CD4-positive, CD25-positive, alpha-beta regulatory T cell (primary cell): Measurements from ENCODE around the gene SHE. TPM values are rescaled to one million over a fixed set of nuclear protein-coding genes. Genes with fewer than 3 reads are reported as not detected.
A peak's percentile ranks its signal among the peaks of the same experiment; 100 is the strongest.

ENCODE experiments used
- ATAC-seq, 2 donors: fragments of 150-1000 bp; cut with Tn5 transposase; one replicate each; pipeline ENCODE4 v1.10.0; 2021; ENCODE audit warnings: low read depth in 2 of 2, moderate number of reproducible peaks in 2 of 2, moderate library complexity in 1 of 2
- DNase-seq, 3 donors: peaks; one replicate each; pipeline versions ENCODE4 v3.0.0 to v3.0.0-alpha.2; 2012 to 2022; ENCODE audit warnings: mixed read lengths in 1 of 3
- H3K27ac ChIP-seq: one replicate; pipeline ENCODE4 v1.7.0; 2013; ENCODE audit warnings: mild to moderate bottlenecking, low read length; ENCODE audit not compliant: insufficient read depth, poor library complexity, severe bottlenecking
- H3K27me3 ChIP-seq: one replicate; pipeline ENCODE4 v1.7.0; 2013; ENCODE audit warnings: low read length; ENCODE audit not compliant: control insufficient read depth, insufficient read depth
- H3K36me3 ChIP-seq: one replicate; pipeline ENCODE4 v1.7.0; 2013; ENCODE audit warnings: mild to moderate bottlenecking, low read length, moderate library complexity; ENCODE audit not compliant: control insufficient read depth, insufficient read depth
- H3K4me1 ChIP-seq: 2 replicates; pipeline ENCODE4 v1.7.0; 2013; ENCODE audit warnings: mild to moderate bottlenecking, low read length; ENCODE audit not compliant: insufficient read depth, control insufficient read depth, poor library complexity, severe bottlenecking
- H3K4me3 ChIP-seq: one replicate; pipeline ENCODE4 v1.7.0; 2013; ENCODE audit warnings: low read depth, mild to moderate bottlenecking, low read length, moderate library complexity
- H3K9me3 ChIP-seq, 2 experiments: 1 replicate in 1 of 2; 2 replicates in 1 of 2; pipeline ENCODE4 v1.7.0; 2013; ENCODE audit warnings: low read length in 2 of 2, mild to moderate bottlenecking in 1 of 2, moderate library complexity in 1 of 2; ENCODE audit not compliant: control insufficient read depth in 2 of 2
- H3K27ac Mint-ChIP-seq, 3 donors: one replicate each; pipeline ENCODE4 v1.8.0; 2020 to 2022; ENCODE audit warnings: mild to moderate bottlenecking in 3 of 3, mixed read lengths in 3 of 3, moderate library complexity in 2 of 3
- H3K27me3 Mint-ChIP-seq: one replicate; pipeline ENCODE4 v1.8.0; 2022; ENCODE audit warnings: mild to moderate bottlenecking, mixed read lengths
- H3K36me3 Mint-ChIP-seq: one replicate; pipeline ENCODE4 v1.8.0; 2020; ENCODE audit warnings: mixed read lengths
- H3K4me1 Mint-ChIP-seq, 4 donors: one replicate each; pipeline ENCODE4 v1.8.0; 2020 to 2022; ENCODE audit warnings: mixed read lengths in 4 of 4, mild to moderate bottlenecking in 1 of 4
- H3K4me3 Mint-ChIP-seq, 4 donors: one replicate each; pipeline ENCODE4 v1.8.0; 2020 to 2022; ENCODE audit warnings: mild to moderate bottlenecking in 4 of 4, mixed read lengths in 4 of 4, moderate library complexity in 3 of 4
- H3K9me3 Mint-ChIP-seq, 7 donors: one replicate each; pipeline ENCODE4 v1.8.0; 2020 to 2022; ENCODE audit warnings: mixed read lengths in 7 of 7, mild to moderate bottlenecking in 3 of 7, moderate library complexity in 2 of 7
- polyA plus RNA-seq, 4 donors: library from polyadenylated mRNA; unstranded; fragments of 300-500 nt; fragmentation: Illumina TruSeq; gene quantifications; one replicate each; pipeline ENCODE4 v1.2.3, GENCODE V29; 2021
- total RNA-seq: library from RNA; stranded (reverse); gene quantifications from one replicate; pipeline ENCODE4 v1.2.3, GENCODE V29; 2022

The SHE gene
- total and polyA plus RNA-seq, 5 donors from 2014 or later = not detected

GRCh38 chr1:154433161-154433764 is 68.9 kb downstream of the SHE start:
- Mint-ChIP-seq H3K9me3 (no peaks in the 10 kb centered on the region), H3K4me1 (peaks cover 18 to 56% (median 29%) of the 10 kb centered on the region in 4 donors), H3K27me3 (no peaks in the 10 kb centered on the region), H3K27ac (peak overlapping the region in 2 of 3 donors; percentile 81 to 90), H3K36me3 (peaks cover 41% of the 10 kb centered on the region), H3K4me3 (peak overlapping the region in 1 of 4 donors; percentile 75)
- Histone ChIP-seq H3K27ac (peak overlapping the region; percentile 58), H3K9me3 (no peaks in the 10 kb centered on the region), H3K4me3 (no peak overlapping the region), H3K36me3 (peaks cover 84% of the 10 kb centered on the region), H3K4me1 (peaks cover 46% of the 10 kb centered on the region), H3K27me3 (no peaks in the 10 kb centered on the region)
- DNase-seq (peak in 1 of 3 donors; percentile 34), ATAC-seq (peak in 1 of 2 donors; percentile 38)

- peak overlapping the region; percentile 53 for H3K27ac ChIP-seq
- H3K4me3 ChIP-seq = peak overlapping the region; percentile 7
- H3K27ac Mint-ChIP-seq = peak overlapping the region; percentile 79 to 90 (median 83)
- H3K4me3 Mint-ChIP-seq = peak overlapping the region in 3 of 4 donors; percentile 12 to 64 (median 50)
- H3K36me3 ChIP-seq = peaks cover 87% of the 10 kb centered on the region
- no peaks in the 10 kb centered on the region for H3K27me3 Mint-ChIP-seq
- peaks cover 39% of the 10 kb centered on the region for H3K36me3 Mint-ChIP-seq
- peaks cover 13 to 63% (median 36%) of the 10 kb centered on the region in 4 donors for H3K4me1 Mint-ChIP-seq
- DNase-seq = peak in 1 of 3 donors; percentile 37
- H3K27me3 ChIP-seq = no peaks in the 10 kb centered on the region
- ATAC-seq = peak; percentile 35 to 51
- peaks cover 52% of the 10 kb centered on the region for H3K4me1 ChIP-seq
- H3K9me3 ChIP-seq = no peaks in the 10 kb centered on the region
- no peaks in the 10 kb centered on the region for H3K9me3 Mint-ChIP-seq
Observed at GRCh38 chr1:154431586-154432373, 70.4 kb downstream of the SHE start.

- Mint-ChIP-seq H3K4me3 (peak overlapping the region in 3 of 4 donors; percentile 3 to 61 (median 40)), H3K36me3 (peaks cover 34% of the 10 kb centered on the region), H3K4me1 (peaks cover 13 to 67% (median 39%) of the 10 kb centered on the region in 4 donors), H3K27me3 (no peaks in the 10 kb centered on the region), H3K9me3 (no peaks in the 10 kb centered on the region), H3K27ac (peak overlapping the region; percentile 26 to 90 (median 90))
- no peak overlapping the region for H3K4me3 ChIP-seq
- peaks cover 59% of the 10 kb centered on the region for H3K4me1 ChIP-seq
- no peaks in the 10 kb centered on the region for H3K9me3 ChIP-seq
- ATAC-seq (no peak), DNase-seq (no peak)
- H3K36me3 ChIP-seq = peaks cover 78% of the 10 kb centered on the region
- no peaks in the 10 kb centered on the region for H3K27me3 ChIP-seq
- H3K27ac ChIP-seq = peak overlapping the region; percentile 53
Observed at GRCh38 chr1:154430903-154431302, 71.3 kb downstream of the SHE start.

GRCh38 chr1:154429841-154430611 is 72.2 kb downstream of the SHE start:
- Mint-ChIP-seq H3K4me1 (peaks cover 13 to 75% (median 43%) of the 10 kb centered on the region in 4 donors), H3K36me3 (peaks cover 36% of the 10 kb centered on the region), H3K27me3 (no peaks in the 10 kb centered on the region), H3K27ac (peak overlapping the region in 2 of 3 donors; percentile 90), H3K4me3 (peak overlapping the region in 1 of 4 donors; percentile 61), H3K9me3 (no peaks in the 10 kb centered on the region)
- no peak for ATAC-seq
- H3K9me3 ChIP-seq = no peaks in the 10 kb centered on the region
- DNase-seq = no peak
- peaks cover 70% of the 10 kb centered on the region for H3K36me3 ChIP-seq
- peak overlapping the region; percentile 53 for H3K27ac ChIP-seq
- no peak overlapping the region for H3K4me3 ChIP-seq
- H3K4me1 ChIP-seq = peaks cover 63% of the 10 kb centered on the region
- H3K27me3 ChIP-seq = no peaks in the 10 kb centered on the region

Other genes with a start within 250 kb of the SHE start
- gene HAX1, start 229.8 kb downstream of the SHE start, total RNA-seq = 60.2 TPM
- 100 to 1,000 TPM; 166 to 213 (median 194) TPM for gene HAX1, start 229.8 kb downstream of the SHE start, polyA plus RNA-seq
- 0.81 TPM for gene AQP10, start 181.3 kb downstream of the SHE start, total RNA-seq
- gene AQP10, start 181.3 kb downstream of the SHE start, polyA plus RNA-seq = not detected
- 267 TPM for gene ATP8B2, start 176.9 kb downstream of the SHE start, total RNA-seq
- gene ATP8B2, start 176.9 kb downstream of the SHE start, polyA plus RNA-seq = 100 to 1,000 TPM in 2 of 4 donors, 10 to 100 TPM in 2; 76.0 to 127 (median 104) TPM
- 135 TPM for gene IL6R, start 97.1 kb downstream of the SHE start, total RNA-seq
- 10 to 100 TPM; 54.5 to 84.4 (median 62.2) TPM for gene IL6R, start 97.1 kb downstream of the SHE start, polyA plus RNA-seq
- not detected for gene TDRD10, start 193 bp downstream of the SHE start, total RNA-seq
- gene TDRD10, start 193 bp downstream of the SHE start, polyA plus RNA-seq = not detected
- 91.7 TPM for gene UBE2Q1, start 56.2 kb upstream of the SHE start, total RNA-seq
- 10 to 100 TPM in 3 of 4 donors, 1 to 10 TPM in 1; 9.5 to 18.5 (median 12.4) TPM for gene UBE2Q1, start 56.2 kb upstream of the SHE start, polyA plus RNA-seq
- not detected for gene CHRNB2, start 65.4 kb upstream of the SHE start, total RNA-seq
- gene CHRNB2, start 65.4 kb upstream of the SHE start, polyA plus RNA-seq = not detected
- 264 TPM for gene ADAR, start 105.8 kb upstream of the SHE start, total RNA-seq
- gene ADAR, start 105.8 kb upstream of the SHE start, polyA plus RNA-seq = 100 to 1,000 TPM in 3 of 4 donors, 10 to 100 TPM in 1; 94.6 to 118 (median 108) TPM